GM23338 (cell line): Measurements from ENCODE around the gene MYH3. TPM values are rescaled to one million over a fixed set of nuclear protein-coding genes. Genes with fewer than 3 reads are reported as not detected.

Experiments used
- ATAC-seq: fragments of 200-7000 bp; cut with Tn5 transposase; 3 replicates; pipeline ENCODE4 v1.9.1; 2020
- DNase-seq: peaks from one replicate; pipeline ENCODE4 v3.0.0-alpha.2; 2015; ENCODE audit warnings: low spot score
- H2AFZ ChIP-seq: fragments of 200-600 bp; sonication (generic); 2 replicates; pipeline ENCODE4 v1.8.0; 2016; ENCODE audit warnings: antibody characterized with exemption, mild to moderate bottlenecking, moderate library complexity
- H3F3A ChIP-seq: fragments of 200-600 bp; sonication (generic); replicated peaks from 2 replicates; pipeline ENCODE4 v1.8.0; 2017; ENCODE audit warnings: antibody characterized with exemption, mixed run types, low read depth
- H3K27ac ChIP-seq: fragments of 200-600 bp; sonication (generic); 2 replicates; pipeline ENCODE4 v1.6.1; 2016; ENCODE audit warnings: low read depth
- H3K27me3 ChIP-seq: fragments of 200-600 bp; sonication (generic); 2 replicates; pipeline ENCODE4 v1.8.0; 2016; ENCODE audit warnings: mild to moderate bottlenecking, mixed run types, moderate library complexity; ENCODE audit not compliant: insufficient read depth
- H3K36me3 ChIP-seq: fragments of 200-600 bp; sonication (generic); 2 replicates; pipeline ENCODE4 v1.8.0; 2016; ENCODE audit warnings: mild to moderate bottlenecking; ENCODE audit not compliant: insufficient read depth
- H3K4me1 ChIP-seq: fragments of 200-600 bp; sonication (generic); 2 replicates; pipeline ENCODE4 v1.8.0; 2016; ENCODE audit warnings: mild to moderate bottlenecking, moderate library complexity; ENCODE audit not compliant: insufficient read depth
- H3K4me2 ChIP-seq: fragments of 200-600 bp; sonication (generic); 2 replicates; pipeline ENCODE4 v1.7.1; 2017; ENCODE audit warnings: mixed run types
- H3K4me3 ChIP-seq: fragments of 200-600 bp; sonication (generic); 2 replicates; pipeline ENCODE4 v1.6.1; 2016; ENCODE audit warnings: mixed run types
- H3K79me2 ChIP-seq: fragments of 200-600 bp; sonication (generic); replicated peaks from 2 replicates; pipeline ENCODE4 v1.8.0; 2017; ENCODE audit warnings: mild to moderate bottlenecking; ENCODE audit not compliant: insufficient read depth
- H3K9me2 ChIP-seq: fragments of 200-600 bp; sonication (generic); 2 replicates; pipeline ENCODE4 v1.8.0; 2017; ENCODE audit not compliant: insufficient read depth
- H4K20me1 ChIP-seq: fragments of 200-600 bp; sonication (generic); replicated peaks from 2 replicates; pipeline ENCODE4 v1.8.0; 2017; ENCODE audit warnings: mild to moderate bottlenecking; ENCODE audit not compliant: insufficient read depth
- H3K27ac Mint-ChIP-seq: 2 replicates; pipeline ENCODE4 v1.8.0; 2020; ENCODE audit warnings: inconsistent platforms, mild to moderate bottlenecking, moderate library complexity, mixed read lengths
- H3K27me3 Mint-ChIP-seq: 3 replicates; pipeline ENCODE4 v1.8.0; 2022; ENCODE audit warnings: low read depth, mild to moderate bottlenecking, moderate library complexity, mixed read lengths, inconsistent platforms; ENCODE audit not compliant: insufficient read depth, poor library complexity
- H3K36me3 Mint-ChIP-seq: 3 replicates; pipeline ENCODE4 v1.8.0; 2021; ENCODE audit warnings: low read depth, mild to moderate bottlenecking, inconsistent platforms, moderate library complexity, mixed read lengths
- H3K4me1 Mint-ChIP-seq: 3 replicates; pipeline ENCODE4 v1.8.0; 2020; ENCODE audit warnings: mild to moderate bottlenecking, inconsistent platforms, mixed read lengths
- H3K4me3 Mint-ChIP-seq: 3 replicates; pipeline ENCODE4 v1.8.0; 2021; ENCODE audit warnings: moderate library complexity, mild to moderate bottlenecking, inconsistent platforms, mixed read lengths
- H3K9me3 Mint-ChIP-seq: 3 replicates; pipeline ENCODE4 v1.8.0; 2020; ENCODE audit warnings: moderate library complexity, mild to moderate bottlenecking, inconsistent platforms, mixed read lengths
- CTCF ChIP-seq, 2 experiments: fragments of 200-600 bp in 1 of 2; sonication (generic) in 1 of 2; conservative IDR thresholded peaks; 2 replicates each; pipeline versions ENCODE4 v1.5.1 to v1.6.1; 2016 to 2017; ENCODE audit warnings: antibody characterized with exemption in 2 of 2, low read depth in 2 of 2, mild to moderate bottlenecking in 2 of 2, moderate library complexity in 1 of 2
- EZH2 ChIP-seq: fragments of 200-600 bp; sonication (generic); IDR thresholded peaks from one replicate; pipeline ENCODE4 v1.8.0; 2017; ENCODE audit warnings: antibody characterized with exemption, mild to moderate bottlenecking, low read depth; ENCODE audit not compliant: unreplicated experiment
- JUNB ChIP-seq: IDR thresholded peaks from one replicate; pipeline ENCODE4 v1.6.1; 2016; ENCODE audit warnings: antibody characterized with exemption; ENCODE audit not compliant: unreplicated experiment
- POLR2AphosphoS5 ChIP-seq: IDR thresholded peaks from 2 replicates; pipeline ENCODE4 v1.6.1; 2016; ENCODE audit warnings: antibody characterized with exemption, low read depth
- STAT1 ChIP-seq: IDR thresholded peaks from one replicate; pipeline ENCODE4 v1.6.1; 2016; ENCODE audit warnings: antibody characterized with exemption; ENCODE audit not compliant: unreplicated experiment
- ZNF331 ChIP-seq: fragments of 250-450 bp; sonication (Bioruptor Pico); IDR thresholded peaks from 2 replicates; pipeline ENCODE4 v1.5.0; 2020; ENCODE audit warnings: low read depth, mild to moderate bottlenecking, moderate library complexity
- polyA plus RNA-seq: library from polyadenylated mRNA; unstranded; fragments of >200 nt; fragmentation: Nextera tagmentation; extraction: Ambion mirVana; gene quantifications from 2 replicates; pipeline ENCODE4 v1.2.1, GENCODE V29; 2016
- total RNA-seq: library from RNA; depleted of rRNA; stranded (reverse); fragments of >200 nt; shearing (Covaris generic); gene quantifications from 2 replicates; pipeline ENCODE4 v1.2.3, GENCODE V29; 2014
- TF ChIP-seq, protein P1 (sequence below): IDR thresholded peaks from one replicate; pipeline ENCODE4 v1.6.1; 2018; ENCODE audit warnings: antibody characterized with exemption; ENCODE audit not compliant: unreplicated experiment

The MYH3 gene
- total and polyA plus RNA-seq, 2 experiments from 2014 or later = 0.84 to 1.8 TPM

- no peak overlapping the region for H3K4me3 ChIP-seq
- H3F3A ChIP-seq = no peaks in the 10 kb centered on the region
- H3K27ac ChIP-seq = no peak overlapping the region
- no peaks in the 10 kb centered on the region for H3K4me1 Mint-ChIP-seq
- no peak overlapping the region for H2AFZ ChIP-seq
- no peaks in the 10 kb centered on the region; the same call in 1 of the 2 replicates for H4K20me1 ChIP-seq
- peaks cover 2% of the 10 kb centered on the region for H3K27me3 Mint-ChIP-seq
- H3K27ac Mint-ChIP-seq = no peak overlapping the region
- no peaks in the 10 kb centered on the region for H3K9me3 Mint-ChIP-seq
- peaks cover 53% of the 10 kb centered on the region for H3K36me3 Mint-ChIP-seq
- no peak overlapping the region for H3K4me2 ChIP-seq
- no peak overlapping the region for H3K4me3 Mint-ChIP-seq
- no peaks in the 10 kb centered on the region for H3K4me1 ChIP-seq
- H3K9me2 ChIP-seq = no peaks in the 10 kb centered on the region
- no peak for DNase-seq
- H3K36me3 ChIP-seq = peaks cover 19% of the 10 kb centered on the region; the same call in 1 of the 2 replicates
- H3K27me3 ChIP-seq = no peaks in the 10 kb centered on the region
- no peak for ATAC-seq
- 0 out of 2 replicates have a peak, but pooled peaks cover 4% of the 10 kb centered on the region for H3K79me2 ChIP-seq
- TF ChIP-seq JUNB (no peak), STAT1 (no peak), EZH2 (no peak), POLR2AphosphoS5 (no peak)
These were observed 17.6 kb upstream of the MYH3 start for GRCh38 chr17:10674704-10675103.

DNA sequence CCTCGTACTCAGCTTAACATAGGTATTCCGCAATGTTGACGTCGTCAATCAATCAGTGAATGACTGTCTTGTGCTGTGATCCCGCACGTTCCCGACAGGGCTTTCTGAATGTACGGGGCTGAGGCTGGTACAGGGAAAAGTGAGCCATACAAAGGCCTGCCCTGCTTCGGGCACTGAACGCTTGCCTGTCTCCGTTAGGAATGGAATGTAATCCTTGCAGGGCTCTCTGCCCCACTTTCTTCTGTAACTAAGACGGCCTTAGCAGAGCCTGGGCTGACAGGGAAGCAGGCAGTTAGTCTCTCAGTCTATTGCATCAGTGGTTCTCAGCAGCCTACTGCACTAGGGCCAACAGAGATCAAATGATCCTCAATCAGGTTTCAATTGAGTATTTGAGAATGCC lies 16.2 kb upstream of the MYH3 start:
- ATAC-seq (no peak; the same call in 2 of the 3 replicates), DNase-seq (no peak)
- Histone ChIP-seq H3K27ac (peak overlapping the region; percentile 78), H2AFZ (no peak overlapping the region), H3K4me2 (no peak overlapping the region), H3K4me3 (no peak overlapping the region), H3K79me2 (0 out of 2 replicates have a peak, but pooled peaks cover 4% of the 10 kb centered on the region), H3K27me3 (no peaks in the 10 kb centered on the region), H3F3A (no peaks in the 10 kb centered on the region), H3K9me2 (no peaks in the 10 kb centered on the region), H3K36me3 (peaks cover 9% of the 10 kb centered on the region; the same call in 1 of the 2 replicates), H3K4me1 (no peaks in the 10 kb centered on the region), H4K20me1 (no peaks in the 10 kb centered on the region; the same call in 1 of the 2 replicates)
- Mint-ChIP-seq H3K36me3 (peaks cover 41% of the 10 kb centered on the region), H3K27ac (peak overlapping the region; percentile 56; the same call in 1 of the 2 replicates), H3K27me3 (peaks cover 2% of the 10 kb centered on the region), H3K4me3 (no peak overlapping the region), H3K4me1 (no peaks in the 10 kb centered on the region), H3K9me3 (no peaks in the 10 kb centered on the region)
- no peak for TF ChIP-seq CTCF (conservative IDR thresholded peaks at IDR 0.05; ENCODE audit: low read depth in 2 of 2)
- TF ChIP-seq ZNF331 = no peak
- no peak for TF ChIP-seq STAT1
- no peak for TF ChIP-seq JUNB
- TF ChIP-seq, protein P1, sequence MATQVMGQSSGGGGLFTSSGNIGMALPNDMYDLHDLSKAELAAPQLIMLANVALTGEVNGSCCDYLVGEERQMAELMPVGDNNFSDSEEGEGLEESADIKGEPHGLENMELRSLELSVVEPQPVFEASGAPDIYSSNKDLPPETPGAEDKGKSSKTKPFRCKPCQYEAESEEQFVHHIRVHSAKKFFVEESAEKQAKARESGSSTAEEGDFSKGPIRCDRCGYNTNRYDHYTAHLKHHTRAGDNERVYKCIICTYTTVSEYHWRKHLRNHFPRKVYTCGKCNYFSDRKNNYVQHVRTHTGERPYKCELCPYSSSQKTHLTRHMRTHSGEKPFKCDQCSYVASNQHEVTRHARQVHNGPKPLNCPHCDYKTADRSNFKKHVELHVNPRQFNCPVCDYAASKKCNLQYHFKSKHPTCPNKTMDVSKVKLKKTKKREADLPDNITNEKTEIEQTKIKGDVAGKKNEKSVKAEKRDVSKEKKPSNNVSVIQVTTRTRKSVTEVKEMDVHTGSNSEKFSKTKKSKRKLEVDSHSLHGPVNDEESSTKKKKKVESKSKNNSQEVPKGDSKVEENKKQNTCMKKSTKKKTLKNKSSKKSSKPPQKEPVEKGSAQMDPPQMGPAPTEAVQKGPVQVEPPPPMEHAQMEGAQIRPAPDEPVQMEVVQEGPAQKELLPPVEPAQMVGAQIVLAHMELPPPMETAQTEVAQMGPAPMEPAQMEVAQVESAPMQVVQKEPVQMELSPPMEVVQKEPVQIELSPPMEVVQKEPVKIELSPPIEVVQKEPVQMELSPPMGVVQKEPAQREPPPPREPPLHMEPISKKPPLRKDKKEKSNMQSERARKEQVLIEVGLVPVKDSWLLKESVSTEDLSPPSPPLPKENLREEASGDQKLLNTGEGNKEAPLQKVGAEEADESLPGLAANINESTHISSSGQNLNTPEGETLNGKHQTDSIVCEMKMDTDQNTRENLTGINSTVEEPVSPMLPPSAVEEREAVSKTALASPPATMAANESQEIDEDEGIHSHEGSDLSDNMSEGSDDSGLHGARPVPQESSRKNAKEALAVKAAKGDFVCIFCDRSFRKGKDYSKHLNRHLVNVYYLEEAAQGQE = no peak
